ENCODE measurements around the gene PLCH1.

The PLCH1 gene

GRCh38 chr3:155326901-155327300 lies 418.0 kb downstream of the PLCH1 start (continued):
- TF ChIP-seq, protein P1, sequence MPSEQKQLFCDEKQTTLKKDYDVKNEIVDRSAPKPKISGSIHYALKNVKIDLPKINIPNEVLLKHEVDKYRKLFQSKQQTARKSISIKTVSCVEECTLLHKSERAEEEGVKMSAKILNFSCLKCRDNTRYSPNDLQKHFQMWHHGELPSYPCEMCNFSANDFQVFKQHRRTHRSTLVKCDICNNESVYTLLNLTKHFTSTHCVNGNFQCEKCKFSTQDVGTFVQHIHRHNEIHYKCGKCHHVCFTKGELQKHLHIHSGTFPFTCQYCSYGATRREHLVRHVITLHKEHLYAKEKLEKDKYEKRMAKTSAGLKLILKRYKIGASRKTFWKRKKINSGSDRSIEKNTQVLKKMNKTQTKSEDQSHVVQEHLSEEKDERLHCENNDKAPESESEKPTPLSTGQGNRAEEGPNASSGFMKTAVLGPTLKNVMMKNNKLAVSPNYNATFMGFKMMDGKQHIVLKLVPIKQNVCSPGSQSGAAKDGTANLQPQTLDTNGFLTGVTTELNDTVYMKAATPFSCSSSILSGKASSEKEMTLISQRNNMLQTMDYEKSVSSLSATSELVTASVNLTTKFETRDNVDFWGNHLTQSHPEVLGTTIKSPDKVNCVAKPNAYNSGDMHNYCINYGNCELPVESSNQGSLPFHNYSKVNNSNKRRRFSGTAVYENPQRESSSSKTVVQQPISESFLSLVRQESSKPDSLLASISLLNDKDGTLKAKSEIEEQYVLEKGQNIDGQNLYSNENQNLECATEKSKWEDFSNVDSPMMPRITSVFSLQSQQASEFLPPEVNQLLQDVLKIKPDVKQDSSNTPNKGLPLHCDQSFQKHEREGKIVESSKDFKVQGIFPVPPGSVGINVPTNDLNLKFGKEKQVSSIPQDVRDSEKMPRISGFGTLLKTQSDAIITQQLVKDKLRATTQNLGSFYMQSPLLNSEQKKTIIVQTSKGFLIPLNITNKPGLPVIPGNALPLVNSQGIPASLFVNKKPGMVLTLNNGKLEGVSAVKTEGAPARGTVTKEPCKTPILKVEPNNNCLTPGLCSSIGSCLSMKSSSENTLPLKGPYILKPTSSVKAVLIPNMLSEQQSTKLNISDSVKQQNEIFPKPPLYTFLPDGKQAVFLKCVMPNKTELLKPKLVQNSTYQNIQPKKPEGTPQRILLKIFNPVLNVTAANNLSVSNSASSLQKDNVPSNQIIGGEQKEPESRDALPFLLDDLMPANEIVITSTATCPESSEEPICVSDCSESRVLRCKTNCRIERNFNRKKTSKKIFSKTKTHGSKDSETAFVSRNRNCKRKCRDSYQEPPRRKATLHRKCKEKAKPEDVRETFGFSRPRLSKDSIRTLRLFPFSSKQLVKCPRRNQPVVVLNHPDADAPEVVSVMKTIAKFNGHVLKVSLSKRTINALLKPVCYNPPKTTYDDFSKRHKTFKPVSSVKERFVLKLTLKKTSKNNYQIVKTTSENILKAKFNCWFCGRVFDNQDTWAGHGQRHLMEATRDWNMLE (tag by site-specific recombination; conservative IDR thresholded peaks at IDR 0.05; ENCODE audit: low read depth), result no peak
- TF ChIP-seq TRIM28 (IDR thresholded peaks at IDR 0.05; ENCODE audit: borderline replicate concordance, low read length) (no peak), ZNF621 (tag by site-specific recombination; IDR thresholded peaks at IDR 0.05) (no peak), GFI1B (tag by site-specific recombination; IDR thresholded peaks at IDR 0.05) (no peak), ZNF514 (tag by site-specific recombination; IDR thresholded peaks at IDR 0.05) (no peak), ZNF610 (tag by site-specific recombination; IDR thresholded peaks at IDR 0.05; ENCODE audit: borderline replicate concordance) (no peak), ZNF146 (tag by site-specific recombination; IDR thresholded peaks at IDR 0.05) (no peak), ZNF558 (tag by site-specific recombination; IDR thresholded peaks at IDR 0.05) (no peak), ZFP41 (tag by site-specific recombination; IDR thresholded peaks at IDR 0.05; ENCODE audit: borderline replicate concordance) (no peak), ZNF221 (tag by site-specific recombination; IDR thresholded peaks at IDR 0.05; ENCODE audit: borderline replicate concordance) (no peak)

DNA sequence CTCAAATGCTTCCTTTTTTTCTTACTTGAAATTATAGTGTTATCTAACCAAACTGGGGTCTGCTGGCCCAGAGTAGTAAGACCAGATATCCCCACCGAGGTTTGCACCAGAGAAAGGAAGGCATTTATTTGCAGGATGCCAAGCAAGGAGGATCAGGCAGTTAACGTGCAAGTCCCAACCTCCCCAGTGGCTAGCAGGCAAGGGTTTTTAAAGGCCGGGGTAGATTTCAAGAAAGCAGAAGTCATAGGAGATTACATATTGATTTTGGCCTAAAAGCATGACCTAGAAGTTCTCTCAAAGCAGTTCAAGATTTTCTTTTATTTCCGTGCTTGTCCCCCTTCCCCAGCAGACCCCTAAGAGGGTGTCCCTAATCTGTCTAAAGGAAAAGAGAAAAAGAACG lies 418.6 kb downstream of the PLCH1 start:
- Histone ChIP-seq H3K4me3 (ENCODE audit: low read depth, low read length) (no peak overlapping the region), H3K36me3 (ENCODE audit: control insufficient read depth in 2 of 2, insufficient read depth in 1 of 2, low read length in 2 of 2) (no peaks in the 10 kb centered on the region), H3K27ac (ENCODE audit: extremely low read depth, low read depth, low read length) (no peak overlapping the region), H3K9me3 (ENCODE audit: control insufficient read depth, insufficient read depth, low read depth, low read length) (no peaks in the 10 kb centered on the region), H3K4me1 (ENCODE audit: control insufficient read depth, insufficient read depth, low read length) (no peaks in the 10 kb centered on the region)
- CTCF ChIA-PET, result interaction anchor here (0.6 kb wide), 1 partner anchor 614 kb away, joined by 3 read pairs; no protein-coding TSS in a partner anchor
- no peak for TF ChIP-seq ZNF24 (tag by site-specific recombination; IDR thresholded peaks at IDR 0.05)
- TF ChIP-seq ZFHX2 (tag by site-specific recombination; conservative IDR thresholded peaks at IDR 0.05), result no peak
- TF ChIP-seq ZNF354C (tag by site-specific recombination; IDR thresholded peaks at IDR 0.05; ENCODE audit: borderline replicate concordance, low read depth), result no peak
- TF ChIP-seq ZNF311 (tag by site-specific recombination; IDR thresholded peaks at IDR 0.05; ENCODE audit: borderline replicate concordance), result no peak
- no peak for TF ChIP-seq ZNF76 (tag by site-specific recombination; IDR thresholded peaks at IDR 0.05; ENCODE audit: borderline replicate concordance, low read depth)
- POLR2A ChIA-PET, result no interaction called here
